Measurements from ENCODE around the gene STAMBP. TPM values are rescaled to one million over a fixed set of nuclear protein-coding genes. Genes with fewer than 3 reads are reported as not detected.
"Not testable (repeated sequence)": the region's sequence is repeated elsewhere in the genome, so short reads cannot be mapped to it uniquely, and the experiment has no call there.

The STAMBP gene
- total RNA-seq, 2 experiments from 2014 or later = 38.9 to 42.1 TPM

- H3K27me3 Mint-ChIP-seq; DNase-seq; H3K36me3 Mint-ChIP-seq; ATAC-seq (ENCODE audit: low read depth); POLR2A ChIA-PET; H3K4me1 Mint-ChIP-seq; H3K4me3 Mint-ChIP-seq; H3K9me3 Mint-ChIP-seq; H3K27ac Mint-ChIP-seq: not testable (repeated sequence)
Measured at GRCh38 chr2:73877984-73878383, 49.2 kb downstream of the STAMBP start.

- ATAC-seq (ENCODE audit: low read depth) (no peak), DNase-seq (no peak)
- POLR2A ChIA-PET = no interaction called here
- no peaks in the 10 kb centered on the region for H3K36me3 Mint-ChIP-seq
- H3K4me1 Mint-ChIP-seq = peaks cover 11% of the 10 kb centered on the region
- H3K27me3 Mint-ChIP-seq = peaks cover 8% of the 10 kb centered on the region
- no peak overlapping the region for H3K4me3 Mint-ChIP-seq
- no peaks in the 10 kb centered on the region for H3K9me3 Mint-ChIP-seq
- H3K27ac Mint-ChIP-seq = no peak overlapping the region
Measured at GRCh38 chr2:73885406-73885805, 56.6 kb downstream of the STAMBP start.

- peaks cover 11% of the 10 kb centered on the region for H3K4me1 Mint-ChIP-seq
- no peak overlapping the region for H3K27ac Mint-ChIP-seq
- no peak for ATAC-seq (ENCODE audit: low read depth)
- DNase-seq = no peak
- no peaks in the 10 kb centered on the region for H3K36me3 Mint-ChIP-seq
- H3K9me3 Mint-ChIP-seq = no peaks in the 10 kb centered on the region
- H3K27me3 Mint-ChIP-seq = peaks cover 6% of the 10 kb centered on the region
- POLR2A ChIA-PET = no interaction called here
- no peak overlapping the region for H3K4me3 Mint-ChIP-seq
Measured at GRCh38 chr2:73886357-73886756, 57.6 kb downstream of the STAMBP start.

DNA sequence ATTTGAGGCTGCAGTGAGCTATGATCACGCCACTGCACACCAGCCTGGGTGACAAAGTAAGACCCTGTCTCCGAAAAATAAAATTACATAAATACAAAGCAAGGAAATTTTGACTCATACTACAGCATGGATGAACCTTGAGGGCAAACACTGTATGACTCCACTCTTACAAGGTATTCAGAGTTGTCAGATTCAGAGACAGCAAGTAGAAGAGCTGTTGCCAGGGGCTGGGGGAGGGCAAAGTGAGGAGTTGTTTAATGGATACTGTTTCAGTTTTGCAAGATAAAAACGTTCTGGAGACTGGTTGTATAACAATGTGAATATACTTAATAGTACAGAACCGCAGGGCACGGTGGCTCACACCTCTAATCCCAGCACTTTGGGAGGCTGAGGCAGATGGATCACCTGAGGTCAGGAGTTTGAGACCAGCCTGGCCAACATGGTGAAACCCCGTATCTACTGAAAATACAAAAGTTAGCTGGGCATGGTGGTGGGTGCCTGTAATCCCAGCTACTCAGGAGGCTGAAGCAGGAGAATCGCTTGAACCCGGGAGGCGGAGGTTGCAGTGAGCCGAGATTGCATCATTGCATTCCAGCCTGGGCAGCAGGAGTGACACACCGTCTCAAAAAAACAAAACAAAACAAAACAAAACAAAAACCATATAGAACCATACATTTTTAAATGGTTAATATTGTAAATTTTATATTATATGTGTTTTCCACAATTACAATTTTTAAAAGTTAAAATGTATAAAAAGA is 59.0 kb downstream of the STAMBP start:
- H3K4me3 Mint-ChIP-seq; H3K36me3 Mint-ChIP-seq; H3K9me3 Mint-ChIP-seq; DNase-seq; H3K27ac Mint-ChIP-seq; ATAC-seq (ENCODE audit: low read depth); H3K27me3 Mint-ChIP-seq: not testable (repeated sequence)
- peaks cover 11% of the 10 kb centered on the region for H3K4me1 Mint-ChIP-seq
- POLR2A ChIA-PET = interaction anchor here (1.1 kb wide), 1 partner anchor 9 kb away, joined by 5 read pairs; no protein-coding TSS in a partner anchor

GRCh38 chr2:73888388-73888787 is 59.6 kb downstream of the STAMBP start:
- ATAC-seq (ENCODE audit: low read depth) (no peak), DNase-seq (no peak)
- POLR2A ChIA-PET = no interaction called here
- no peak overlapping the region for H3K4me3 Mint-ChIP-seq
- no peaks in the 10 kb centered on the region for H3K36me3 Mint-ChIP-seq
- H3K9me3 Mint-ChIP-seq = no peaks in the 10 kb centered on the region
- peak overlapping the region; percentile 24 for H3K27ac Mint-ChIP-seq
- peaks cover 5% of the 10 kb centered on the region for H3K27me3 Mint-ChIP-seq
- peaks cover 12% of the 10 kb centered on the region for H3K4me1 Mint-ChIP-seq

DNA sequence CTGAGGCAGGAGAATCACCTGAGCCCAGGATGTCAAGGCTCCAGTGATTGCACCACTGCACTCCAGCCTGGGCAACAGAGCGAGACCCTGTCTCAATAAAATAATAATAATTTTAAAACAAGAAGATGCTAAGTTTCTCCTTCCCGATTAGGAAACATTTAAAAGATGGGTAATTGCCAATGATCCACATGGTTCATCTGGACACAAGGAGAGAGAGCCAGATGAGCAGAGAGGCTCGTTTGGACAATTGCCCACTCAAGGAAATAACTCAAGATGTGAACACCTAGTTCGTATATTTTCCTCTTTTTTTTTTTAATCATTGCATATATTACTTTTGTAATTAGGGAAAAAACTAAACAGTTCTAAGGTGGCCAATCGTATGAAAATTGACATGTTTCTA is 60.4 kb downstream of the STAMBP start:
- no peaks in the 10 kb centered on the region for H3K36me3 Mint-ChIP-seq
- no peaks in the 10 kb centered on the region for H3K9me3 Mint-ChIP-seq
- ATAC-seq (ENCODE audit: low read depth) = no peak

DNA sequence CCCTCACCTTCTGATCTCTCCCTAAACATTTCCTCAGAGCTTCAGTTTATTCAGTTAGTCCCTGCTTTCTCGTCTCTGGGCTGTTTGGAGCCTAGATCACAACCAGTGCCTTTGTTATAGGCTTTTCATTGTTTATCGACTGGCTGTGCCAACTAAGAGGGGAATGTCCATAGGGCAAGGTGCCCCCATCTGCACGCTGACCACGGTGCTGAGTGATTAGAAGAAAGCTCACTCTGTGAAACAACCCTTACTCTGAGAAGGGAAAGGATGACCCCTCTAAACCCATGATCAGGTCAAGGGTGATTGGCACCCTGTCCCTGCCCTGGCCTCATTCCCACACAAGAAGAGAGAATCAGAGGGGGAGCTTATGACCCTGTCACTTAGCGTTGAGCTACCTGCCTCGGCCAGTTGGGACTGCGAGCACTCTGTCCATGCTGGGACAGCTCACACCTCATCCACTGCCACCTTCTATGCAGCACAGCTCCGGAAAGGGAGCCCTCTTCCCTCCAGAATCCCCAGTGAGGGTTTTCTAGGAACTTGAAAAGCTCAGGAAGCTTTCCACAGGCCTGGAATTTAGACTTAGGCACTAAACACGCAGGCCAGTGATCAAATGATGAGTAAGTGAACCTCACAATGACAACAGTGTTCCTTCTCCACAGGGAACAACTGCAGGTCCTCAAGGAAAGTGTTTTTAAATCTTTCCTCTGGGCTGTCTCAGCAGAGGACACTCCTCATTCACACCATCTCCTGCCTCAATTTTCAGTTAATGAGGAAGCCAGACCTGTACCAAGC is 61.7 kb downstream of the STAMBP start:
- ATAC-seq (ENCODE audit: low read depth) (no peak), DNase-seq (no peak)
- Mint-ChIP-seq H3K4me3 (no peak overlapping the region), H3K4me1 (peaks cover 33% of the 10 kb centered on the region), H3K27me3 (no peaks in the 10 kb centered on the region), H3K27ac (no peak overlapping the region), H3K9me3 (no peaks in the 10 kb centered on the region), H3K36me3 (no peaks in the 10 kb centered on the region)
- POLR2A ChIA-PET = no interaction called here

More for the DNA sequence above, 60.4 kb downstream of the STAMBP start:
- H3K4me1 Mint-ChIP-seq = peaks cover 20% of the 10 kb centered on the region
- no peak overlapping the region for H3K27ac Mint-ChIP-seq
- no peak for DNase-seq
- no peak overlapping the region for H3K4me3 Mint-ChIP-seq
- POLR2A ChIA-PET = no interaction called here
- no peaks in the 10 kb centered on the region for H3K27me3 Mint-ChIP-seq

- POLR2A ChIA-PET = no interaction called here
- H3K4me1 Mint-ChIP-seq = peaks cover 38% of the 10 kb centered on the region
- no peaks in the 10 kb centered on the region for H3K36me3 Mint-ChIP-seq
- peak overlapping the region; percentile 5 for H3K27ac Mint-ChIP-seq
- no peaks in the 10 kb centered on the region for H3K27me3 Mint-ChIP-seq
- ATAC-seq (ENCODE audit: low read depth) (no peak), DNase-seq (no peak)
- no peak overlapping the region for H3K4me3 Mint-ChIP-seq
- H3K9me3 Mint-ChIP-seq = no peaks in the 10 kb centered on the region
Measured at GRCh38 chr2:73891276-73891901, 62.6 kb downstream of the STAMBP start.

DNA sequence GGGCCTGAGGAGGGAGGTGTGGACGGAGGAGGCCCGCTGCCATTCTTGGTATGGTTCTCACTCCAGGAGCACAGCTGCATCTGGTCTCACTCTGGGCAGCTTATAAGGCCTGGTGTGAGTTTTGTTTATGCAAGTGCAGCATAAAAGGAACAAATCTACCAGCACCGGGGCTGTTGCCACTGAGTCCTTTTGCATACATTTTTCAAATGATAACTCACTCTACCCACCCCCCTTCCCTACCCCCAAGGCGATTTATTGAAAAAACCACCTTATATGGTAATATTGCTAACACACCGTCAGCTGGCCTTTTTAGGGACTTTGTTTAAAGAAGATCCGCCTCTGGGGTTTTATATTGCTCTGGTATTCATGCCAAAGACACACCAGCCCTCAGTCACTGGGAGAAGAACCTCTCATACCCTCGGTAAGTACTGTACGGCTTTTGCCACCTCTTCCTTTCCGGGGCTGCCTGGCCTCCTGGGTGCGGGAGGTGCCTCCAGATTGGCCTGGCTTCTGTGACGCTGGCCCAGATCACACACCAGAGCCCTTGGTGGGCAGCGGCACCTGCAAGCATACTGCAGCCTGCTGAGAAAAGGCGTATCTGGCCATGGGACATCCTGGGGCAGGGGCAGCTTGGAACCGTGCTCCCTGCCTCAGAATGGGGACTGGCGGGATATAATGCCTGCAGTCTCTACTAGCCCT is 64.0 kb downstream of the STAMBP start, which contains the start of gene ACTG2:
TSS of gene ACTG2 (plus strand) at position 378 of the 699 bp plus-strand sequence. CDS start 8,304 bp downstream, outside the sequence.
- ATAC-seq (ENCODE audit: low read depth) = no peak
- H3K36me3 Mint-ChIP-seq = no peaks in the 10 kb centered on the region
- no peaks in the 10 kb centered on the region for H3K9me3 Mint-ChIP-seq
- H3K27me3 Mint-ChIP-seq = no peaks in the 10 kb centered on the region
- H3K4me3 Mint-ChIP-seq = no peak within 1 kb of the TSS
- H3K27ac Mint-ChIP-seq = no peak within 1 kb of the TSS
- peaks cover 48% of the 10 kb centered on the region for H3K4me1 Mint-ChIP-seq
- POLR2A ChIA-PET = no interaction called here
- DNase-seq = no peak

DNA sequence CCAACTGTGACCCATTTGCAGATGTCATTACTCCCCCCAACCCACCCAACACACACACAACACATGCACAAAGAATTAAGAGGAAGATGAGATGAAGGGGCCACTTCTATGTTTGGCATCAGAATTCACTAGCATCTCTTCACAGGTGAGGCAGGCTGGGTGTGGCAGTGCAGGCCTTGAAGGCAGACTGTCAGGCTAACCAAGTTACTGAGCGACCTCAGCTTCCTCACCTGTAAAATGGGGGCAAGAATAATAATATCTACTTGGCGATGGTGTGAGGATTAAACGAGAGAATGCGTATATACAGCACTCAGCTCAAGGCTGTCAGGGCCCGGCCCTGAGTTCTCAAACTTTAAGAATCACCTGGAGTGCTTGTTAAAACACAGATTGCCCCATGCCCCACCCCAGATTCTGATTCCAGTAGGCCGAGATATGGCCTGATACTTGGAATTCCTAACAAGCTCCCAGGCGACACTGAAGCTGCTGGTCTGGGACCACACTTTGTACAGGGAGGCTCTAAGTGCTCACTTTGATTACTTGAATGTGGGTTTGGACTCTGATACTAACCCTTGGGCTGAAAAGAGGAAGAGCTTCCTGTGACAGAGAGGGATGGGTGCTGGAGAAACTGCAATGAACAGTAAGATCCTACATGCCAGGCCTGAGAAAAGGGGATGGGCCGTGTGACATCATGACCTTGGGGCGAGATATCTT is 65.2 kb downstream of the STAMBP start:
- Mint-ChIP-seq H3K36me3 (no peaks in the 10 kb centered on the region), H3K4me3 (peak overlapping the region; percentile 7), H3K27me3 (no peaks in the 10 kb centered on the region), H3K4me1 (peaks cover 43% of the 10 kb centered on the region), H3K9me3 (no peaks in the 10 kb centered on the region), H3K27ac (peak overlapping the region; percentile 68)
- no peak for ATAC-seq (ENCODE audit: low read depth)
- no peak for DNase-seq
- POLR2A ChIA-PET = interaction anchor here (0.5 to 0.9 kb wide), 2 partner anchors 285 to 335 kb away, joined by 3 read pairs; partner anchors contain the start of gene MOB1A

DNA sequence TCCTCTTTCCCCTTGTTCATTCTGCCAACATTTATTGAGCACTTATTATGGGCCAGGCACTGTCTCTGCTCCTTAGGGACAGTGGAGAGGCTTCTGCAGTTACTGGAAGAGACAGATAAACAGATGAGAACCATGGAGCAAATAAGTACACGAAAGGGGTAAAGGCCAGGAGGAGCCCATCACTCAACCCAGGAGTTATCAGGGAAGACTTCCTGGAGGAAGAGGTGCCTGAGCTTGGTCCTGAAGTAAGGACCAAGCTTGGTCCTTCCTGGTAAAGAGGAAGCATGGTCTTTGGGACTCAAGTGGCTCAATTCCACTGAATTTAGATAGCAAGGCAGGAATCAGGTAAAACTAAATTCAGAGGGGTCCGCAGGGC is 65.7 kb downstream of the STAMBP start:
- POLR2A ChIA-PET = interaction anchor here (0.5 to 0.9 kb wide), 2 partner anchors 284 to 335 kb away, joined by 3 read pairs; partner anchors contain the start of gene MOB1A
- no peaks in the 10 kb centered on the region for H3K9me3 Mint-ChIP-seq
- H3K4me3 Mint-ChIP-seq = peak overlapping the region; percentile 7
- peak overlapping the region; percentile 68 for H3K27ac Mint-ChIP-seq
- H3K36me3 Mint-ChIP-seq = no peaks in the 10 kb centered on the region
- peaks cover 43% of the 10 kb centered on the region for H3K4me1 Mint-ChIP-seq
- DNase-seq (no peak), ATAC-seq (ENCODE audit: low read depth) (no peak)
- H3K27me3 Mint-ChIP-seq = no peaks in the 10 kb centered on the region

GRCh38 chr2:73894877-73895276 is 66.1 kb downstream of the STAMBP start:
- H3K36me3 Mint-ChIP-seq = no peaks in the 10 kb centered on the region
- no peak overlapping the region for H3K4me3 Mint-ChIP-seq
- ATAC-seq (ENCODE audit: low read depth) (no peak), DNase-seq (no peak)
- H3K9me3 Mint-ChIP-seq = no peaks in the 10 kb centered on the region
- H3K27me3 Mint-ChIP-seq = no peaks in the 10 kb centered on the region
- H3K4me1 Mint-ChIP-seq = peaks cover 43% of the 10 kb centered on the region
- H3K27ac Mint-ChIP-seq = peak overlapping the region; percentile 68
- POLR2A ChIA-PET = interaction anchor here (0.9 kb wide), 1 partner anchor 284 kb away, joined by 3 read pairs; the partner anchor contains the start of gene MOB1A
